Middle frontal gyrus (tissue), 1 donor: Measurements from ENCODE around the gene MAPK8.

ENCODE experiments used
- DNase-seq: peaks from one replicate; pipeline ENCODE4 v3.0.0-alpha.2; 2015; ENCODE audit warnings: low spot score; ENCODE audit errors: extremely low spot score

Gene MAPK8

DNA sequence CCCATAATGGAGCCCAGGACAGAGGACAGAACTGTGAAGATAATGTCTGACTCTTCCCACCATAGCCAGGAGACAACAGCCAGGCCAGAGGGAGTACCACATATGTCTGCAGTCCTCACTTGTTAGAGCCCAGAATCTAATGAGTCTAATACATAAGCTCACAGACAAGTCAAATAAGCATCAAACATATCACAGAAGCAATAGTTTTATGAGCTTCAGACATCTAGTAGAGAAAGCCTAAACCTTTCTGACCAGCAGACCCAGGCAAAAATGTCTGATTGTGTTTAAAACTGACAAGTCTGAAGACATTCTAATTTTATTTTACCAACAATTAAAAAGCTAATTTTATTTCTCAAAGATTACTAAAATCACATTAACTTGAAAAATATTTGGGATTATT is 75.5 kb downstream of the MAPK8 start:
- DNase-seq, result no peak

DNA sequence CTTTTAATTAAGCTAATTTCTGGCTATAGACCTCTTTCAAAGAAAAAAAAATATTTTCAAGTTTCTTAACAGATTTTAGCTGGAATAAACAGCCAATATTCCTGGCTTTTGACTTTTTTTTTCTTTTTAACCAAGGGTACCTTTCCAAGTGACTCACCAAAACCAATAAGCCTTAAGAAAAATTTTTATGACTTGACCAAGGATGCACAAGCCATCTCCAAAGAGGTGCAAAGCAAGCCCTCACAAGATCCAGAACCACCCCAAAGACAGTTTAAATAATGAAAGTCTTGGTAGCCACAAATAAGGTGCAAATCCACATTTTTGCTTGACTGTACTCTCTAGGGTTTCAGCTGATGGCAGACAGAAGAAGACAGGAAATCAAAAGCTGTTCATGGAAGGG is 76.5 kb downstream of the MAPK8 start:
- DNase-seq, result no peak

DNA sequence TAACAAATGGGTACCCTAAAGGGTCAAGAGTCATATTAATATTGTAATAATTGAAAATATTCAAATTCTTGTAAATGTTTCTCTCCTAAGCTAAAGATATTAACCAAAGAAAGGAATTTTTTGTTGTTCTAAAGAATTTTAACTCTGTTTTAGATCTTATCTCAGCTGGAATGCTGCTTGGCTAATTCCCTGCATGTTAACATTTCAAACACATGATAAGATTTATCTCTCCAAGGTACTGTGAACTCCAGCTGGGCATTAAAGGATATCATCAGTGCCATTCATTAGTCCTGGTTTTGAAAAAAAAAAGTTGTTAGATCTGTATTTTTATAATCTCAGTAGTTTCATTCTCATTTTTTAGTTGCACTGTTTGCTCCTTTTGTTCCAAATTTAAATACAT is 76.9 kb downstream of the MAPK8 start:
- no peak for DNase-seq

DNA sequence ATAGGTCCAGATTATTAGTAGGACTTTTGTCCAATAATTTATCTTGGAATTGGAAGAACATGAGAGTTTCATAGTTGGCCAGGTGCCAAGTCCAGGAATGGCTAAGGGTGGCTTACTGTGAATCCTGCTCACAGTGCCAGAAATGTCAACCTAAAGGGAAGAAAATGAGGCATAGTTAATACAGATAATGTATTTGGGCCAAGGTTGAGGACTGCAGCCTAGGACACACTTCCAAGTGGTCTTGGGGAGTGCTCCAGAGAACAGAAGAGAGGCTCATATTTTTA is 78.2 kb downstream of the MAPK8 start:
- no peak for DNase-seq

DNA sequence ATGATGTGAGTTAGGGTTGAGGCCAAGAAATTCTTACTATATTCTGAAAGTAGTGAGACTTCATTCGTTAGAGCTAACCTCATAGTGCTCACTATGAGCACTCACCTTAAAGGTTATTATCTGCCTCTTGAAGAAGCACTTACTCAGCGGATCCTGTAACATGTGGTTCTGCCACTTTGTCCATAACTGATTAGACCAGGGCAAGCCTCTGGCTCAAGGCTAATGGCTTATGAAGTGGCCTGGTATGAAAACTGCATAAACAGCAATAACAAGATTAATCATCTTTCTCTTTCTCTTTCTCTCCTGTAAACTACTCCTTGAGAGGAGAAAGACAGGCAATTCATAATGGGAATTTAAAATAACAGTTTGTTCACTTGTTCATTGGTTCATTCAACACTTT is 82.8 kb downstream of the MAPK8 start:
- no peak for DNase-seq

DNA sequence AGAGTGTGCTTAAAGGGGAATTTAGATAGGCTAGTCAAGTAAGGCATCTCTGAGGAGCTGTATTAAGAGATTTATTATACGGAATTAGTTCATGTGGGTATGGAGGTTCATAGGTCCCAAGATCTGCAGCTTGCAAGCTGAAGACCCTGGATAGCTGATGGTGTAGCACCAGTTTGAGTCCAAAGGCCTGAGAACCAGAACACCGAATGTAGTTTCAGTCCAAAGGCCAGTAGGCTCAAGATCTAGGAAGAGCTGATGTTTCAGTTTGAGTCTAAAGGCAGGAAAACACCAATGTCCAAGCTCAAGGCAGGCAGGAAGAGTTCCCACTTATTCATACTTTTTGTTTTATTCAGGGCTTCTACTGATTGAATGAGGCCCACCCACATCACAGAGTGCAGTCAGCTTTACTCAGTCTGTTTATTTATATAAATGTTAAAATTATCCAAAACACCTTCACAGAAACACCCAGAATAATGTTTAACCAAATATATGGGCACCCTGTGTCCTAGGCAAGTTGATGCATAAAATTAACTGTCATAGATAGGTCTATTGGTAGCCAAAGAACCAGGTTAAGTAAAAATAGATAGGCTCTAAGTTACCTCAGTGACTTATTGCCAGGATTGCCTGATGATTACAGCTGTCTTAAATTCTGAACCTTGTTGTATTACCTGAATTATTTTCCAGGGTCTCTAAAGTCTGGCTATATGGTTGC is 83.5 kb downstream of the MAPK8 start:
- DNase-seq, result no peak

DNA sequence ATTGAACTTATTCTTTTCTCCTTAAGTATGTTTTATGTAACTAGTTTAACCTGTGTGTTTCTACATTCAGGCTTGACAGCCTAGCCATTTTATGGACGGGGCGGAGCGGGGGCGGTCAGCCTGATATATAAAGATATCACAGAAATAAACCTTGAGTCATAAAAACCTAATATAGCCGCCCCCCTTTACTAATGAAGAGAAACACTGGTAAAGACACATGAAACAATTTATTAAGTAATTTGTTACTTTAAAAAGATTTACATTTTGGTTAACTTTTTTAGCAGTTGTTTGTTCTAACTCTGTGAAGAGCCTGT is 84.0 kb downstream of the MAPK8 start:
- DNase-seq, result no peak

DNA sequence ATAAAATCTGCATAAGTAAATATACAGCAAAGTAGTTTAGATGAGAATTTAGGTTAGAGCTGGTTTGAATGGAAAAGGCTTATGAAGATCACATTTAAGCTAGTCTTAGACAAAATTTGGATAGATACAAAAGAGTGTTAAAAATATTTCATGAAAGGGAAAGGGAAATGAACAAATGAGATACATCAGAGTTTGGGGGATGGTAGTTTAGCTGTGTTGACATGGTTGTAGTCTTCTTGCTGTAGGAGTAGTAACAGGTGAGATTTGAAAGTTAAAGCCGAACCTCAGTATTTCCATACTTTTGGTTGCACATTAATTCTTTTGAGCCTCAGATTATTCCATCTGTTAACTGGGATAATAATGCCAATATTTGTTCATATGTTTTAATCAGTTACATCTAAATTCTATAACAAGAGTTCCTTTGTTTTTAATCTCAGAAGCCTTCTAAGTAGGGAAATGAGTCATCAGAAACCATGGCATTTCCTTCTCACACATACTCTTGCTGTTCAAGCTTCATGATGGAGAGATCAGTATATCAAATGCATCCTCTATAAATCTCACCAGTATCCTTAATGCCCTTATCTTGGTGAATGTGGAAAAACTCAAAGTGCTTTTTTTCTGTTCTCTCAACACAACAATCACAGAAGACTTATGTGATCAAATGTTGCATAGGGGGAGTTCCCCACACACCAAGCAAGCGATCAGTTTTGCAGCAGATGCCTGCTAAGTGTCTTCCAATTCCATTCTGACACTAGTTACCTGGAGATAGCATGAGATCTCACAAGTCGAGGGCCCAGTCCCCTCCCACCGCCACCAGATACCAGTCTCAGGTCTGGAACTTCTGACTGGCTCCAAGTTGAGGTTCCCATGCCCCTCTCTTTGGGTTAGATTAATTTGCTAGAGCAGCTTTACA is 84.7 kb downstream of the MAPK8 start:
- DNase-seq, result no peak

DNA sequence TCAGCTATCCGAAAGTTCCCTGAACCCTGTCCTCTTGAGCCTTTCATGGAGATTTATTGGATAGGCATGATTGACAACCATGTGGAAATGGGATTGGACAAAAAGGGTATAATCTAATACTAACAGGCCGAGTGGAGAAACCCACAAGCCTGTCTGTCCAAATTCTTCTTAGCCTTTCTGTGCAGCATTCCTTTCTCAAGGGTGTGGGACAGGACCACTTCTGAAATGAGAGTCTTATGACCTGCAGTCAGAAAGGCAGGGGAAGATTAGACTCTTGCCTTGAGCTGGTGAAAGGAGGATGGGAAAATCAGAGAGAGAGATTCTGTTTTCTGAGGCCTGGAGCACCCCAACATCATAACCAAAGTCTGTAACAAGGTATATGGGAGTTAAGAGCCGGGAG is 85.5 kb downstream of the MAPK8 start:
- no peak for DNase-seq

DNA sequence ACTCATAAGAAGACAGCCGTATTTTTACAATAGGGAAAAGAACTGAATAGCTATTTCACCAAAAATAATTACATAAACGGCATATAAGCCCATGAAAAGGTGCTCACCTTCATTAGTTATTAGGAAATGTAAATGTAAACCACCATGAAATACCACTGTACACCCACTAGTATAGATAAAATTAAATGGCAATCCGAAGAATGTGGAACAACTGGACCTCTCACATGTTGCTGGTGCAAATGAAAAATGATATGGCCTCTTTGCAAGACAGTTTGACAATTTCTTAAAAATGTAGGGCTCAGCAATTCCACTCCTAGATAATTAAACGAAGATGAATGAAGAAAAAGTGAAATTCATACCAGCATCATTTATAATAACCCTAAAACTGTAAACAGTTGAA is 91.8 kb downstream of the MAPK8 start:
- no peak for DNase-seq

DNA sequence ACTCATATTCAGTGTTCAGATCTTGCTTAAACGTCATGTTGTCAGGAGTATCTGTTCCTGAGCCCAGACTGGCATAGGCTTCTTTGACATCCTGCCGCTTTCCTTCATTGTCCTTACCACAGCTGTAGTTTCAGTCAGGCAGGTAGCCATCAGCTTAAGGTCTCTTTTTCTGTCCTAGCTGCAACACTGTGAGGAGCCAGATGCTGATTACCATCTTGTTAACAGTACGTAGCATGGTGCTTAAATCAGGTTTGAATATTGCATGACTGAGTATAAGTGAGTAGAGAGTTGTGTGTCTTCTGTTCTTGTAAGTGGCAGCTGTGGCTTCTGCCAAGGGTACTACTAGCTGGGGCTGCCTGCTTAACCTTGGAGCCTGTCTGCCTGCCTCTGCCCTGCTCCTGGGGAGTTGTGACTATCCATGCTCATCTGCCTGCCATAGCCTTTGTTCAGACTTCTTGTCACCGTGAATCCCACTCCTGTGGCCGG is 92.6 kb downstream of the MAPK8 start:
- DNase-seq, result no peak

DNA sequence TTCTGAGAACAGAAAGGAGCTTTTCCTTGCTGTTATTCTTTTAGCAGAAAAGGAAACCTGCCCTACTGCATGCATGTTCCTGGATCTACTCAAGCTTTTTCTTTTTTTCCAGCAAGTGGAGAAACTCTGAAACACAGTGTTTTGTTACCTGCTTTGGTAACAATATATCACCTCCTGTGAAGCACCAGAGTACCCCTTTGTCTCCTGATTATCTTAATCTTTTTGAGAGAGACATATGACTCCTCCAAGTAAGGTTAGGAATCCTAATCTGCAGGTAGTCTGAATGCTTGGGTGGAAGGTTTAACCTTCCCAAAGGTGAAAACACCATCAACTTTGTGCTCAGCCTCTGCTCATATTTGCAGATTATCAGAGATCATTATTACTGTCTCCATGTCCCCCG is 93.1 kb downstream of the MAPK8 start:
- no peak for DNase-seq

DNA sequence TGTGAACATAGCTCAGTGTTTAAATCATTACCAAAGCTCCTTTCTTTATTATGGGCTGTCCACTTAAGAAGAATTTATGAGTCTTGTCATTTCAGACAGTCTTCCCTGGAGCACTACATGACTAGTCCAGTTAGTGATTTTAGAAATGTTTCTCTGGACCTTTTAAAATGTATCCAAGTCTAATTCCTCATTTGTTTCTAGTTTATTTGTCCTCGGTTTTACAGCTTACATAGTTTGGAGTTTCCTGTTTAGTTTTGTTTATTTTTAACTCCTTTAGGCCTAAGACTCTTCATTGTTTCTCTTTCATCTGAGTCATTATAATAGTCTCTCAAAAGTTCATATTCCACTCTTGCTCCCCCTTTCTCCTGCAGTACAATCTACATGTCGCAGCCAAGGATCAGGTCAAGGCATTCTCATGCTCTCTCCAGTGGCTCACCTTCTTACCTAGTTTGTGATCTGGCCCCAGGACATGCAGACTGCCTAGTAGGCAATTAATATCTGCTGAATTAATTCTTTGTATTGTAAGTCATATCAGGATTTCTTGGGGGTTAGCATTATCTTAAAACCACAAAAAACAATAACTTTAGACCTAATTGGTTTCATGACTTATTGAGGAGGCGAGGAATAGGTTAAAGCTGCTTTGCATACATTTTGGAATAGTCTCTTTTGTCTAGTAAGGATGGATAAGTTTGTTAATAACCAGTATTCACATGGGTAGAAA is 93.8 kb downstream of the MAPK8 start:
- DNase-seq, result no peak

DNA sequence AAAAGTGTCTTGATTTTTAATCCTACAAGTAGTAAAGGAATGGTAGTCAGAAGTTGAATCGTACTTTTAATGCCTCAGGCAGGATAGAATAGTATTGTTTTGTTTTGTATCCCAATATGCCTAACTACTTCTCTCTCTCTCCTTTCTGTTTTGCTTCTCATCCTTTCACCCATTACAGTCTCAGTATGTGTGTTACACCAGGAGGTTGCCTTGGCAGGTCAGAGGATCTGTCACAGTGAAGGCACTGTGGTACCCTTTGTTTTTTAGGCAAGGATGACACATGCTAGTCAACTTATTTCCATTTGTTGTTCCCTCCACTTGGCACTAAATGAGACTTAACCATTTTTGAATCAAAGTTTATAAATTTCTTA is 94.4 kb downstream of the MAPK8 start:
- DNase-seq, result no peak

DNA sequence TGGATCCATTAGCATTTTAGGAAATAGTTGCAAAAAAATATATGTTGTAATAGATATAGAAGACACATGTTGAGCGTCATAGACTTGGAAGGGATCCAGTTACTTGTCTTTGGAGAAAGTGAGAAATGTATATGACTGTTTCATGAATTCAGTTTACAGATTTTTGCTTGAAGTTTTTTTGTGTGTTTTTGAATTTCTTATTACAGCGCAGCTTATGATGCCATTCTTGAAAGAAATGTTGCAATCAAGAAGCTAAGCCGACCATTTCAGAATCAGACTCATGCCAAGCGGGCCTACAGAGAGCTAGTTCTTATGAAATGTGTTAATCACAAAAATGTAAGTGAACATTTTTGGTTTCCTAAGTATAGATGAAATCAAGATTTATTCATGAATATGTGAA is 98.2 kb downstream of the MAPK8 start:
- no peak for DNase-seq

DNA sequence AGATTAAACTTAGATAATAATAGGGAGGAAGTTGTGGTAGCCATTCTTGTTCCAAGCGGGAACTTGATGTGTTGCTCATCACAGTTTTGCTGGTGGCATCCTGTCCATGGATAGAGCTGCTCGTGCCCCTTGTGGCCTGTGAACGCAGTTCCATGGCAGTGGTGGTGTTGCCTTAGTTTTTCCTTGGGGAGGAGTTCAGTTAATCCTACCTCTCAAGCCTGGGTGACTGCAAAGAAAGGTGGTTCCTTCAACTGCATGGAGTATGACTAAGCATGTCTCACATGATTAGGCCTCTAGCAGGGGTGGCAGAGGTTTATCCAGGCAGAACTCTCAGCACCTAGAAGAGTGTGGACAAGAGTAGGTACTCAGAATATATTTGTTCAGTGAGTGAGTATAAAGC is 99.7 kb downstream of the MAPK8 start:
- no peak for DNase-seq

DNA sequence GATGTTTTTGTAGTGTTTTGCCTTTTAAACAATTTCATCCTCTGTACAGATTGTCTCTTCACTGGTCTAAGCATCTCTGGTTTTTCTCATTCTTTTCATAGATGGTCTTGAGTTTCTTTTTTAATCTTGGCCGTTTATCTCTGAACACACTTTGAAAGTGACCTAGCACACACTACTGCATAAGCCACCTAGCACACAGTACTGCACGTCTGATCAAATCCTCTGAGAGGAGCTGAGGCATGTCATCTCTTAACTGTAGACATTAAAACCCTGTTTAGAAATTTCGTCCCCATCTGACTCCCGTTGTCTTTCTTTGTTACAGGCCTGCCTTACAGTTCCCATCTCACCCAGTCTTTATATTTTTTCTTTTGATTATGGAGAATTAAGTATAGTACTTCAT is 100.2 kb downstream of the MAPK8 start:
- no peak for DNase-seq

DNA sequence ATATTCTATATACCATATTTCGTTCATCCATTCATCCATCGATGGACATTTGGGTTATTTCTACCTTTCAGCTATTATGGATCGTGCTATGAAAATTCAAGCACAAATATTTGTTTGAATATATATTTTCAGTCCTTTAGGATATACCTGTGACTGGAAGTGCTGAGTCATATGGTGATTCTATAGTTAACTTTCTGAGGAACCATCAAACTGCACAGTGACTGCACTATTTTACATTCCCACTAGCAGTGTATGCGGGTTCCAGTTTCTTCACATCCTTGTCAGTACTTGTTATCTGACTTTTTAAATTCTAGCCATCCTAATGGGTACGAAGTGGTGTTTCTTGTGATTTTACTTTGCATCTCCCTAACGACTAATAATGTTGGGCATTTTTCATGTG is 104.0 kb downstream of the MAPK8 start:
- DNase-seq, result no peak

DNA sequence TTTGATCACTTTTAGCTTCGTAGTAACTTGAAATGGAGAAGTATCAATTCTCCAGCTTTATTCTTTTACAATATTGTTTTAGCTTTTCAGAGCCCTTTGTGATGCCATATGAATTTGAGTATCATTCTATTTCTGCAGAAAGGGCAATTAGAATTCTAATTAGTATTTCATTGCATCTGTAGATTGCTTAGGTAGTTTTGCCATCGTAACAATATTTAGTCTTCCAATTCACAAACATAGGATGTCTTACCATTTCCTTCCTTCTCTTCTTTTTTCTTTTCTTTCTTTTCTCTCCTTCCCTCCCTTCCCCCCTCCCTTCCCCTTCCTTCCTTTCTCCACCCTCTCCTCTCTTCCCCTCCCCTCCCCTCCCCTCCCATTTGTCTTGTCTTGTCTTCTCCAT is 105.0 kb downstream of the MAPK8 start:
- DNase-seq, result no peak

DNA sequence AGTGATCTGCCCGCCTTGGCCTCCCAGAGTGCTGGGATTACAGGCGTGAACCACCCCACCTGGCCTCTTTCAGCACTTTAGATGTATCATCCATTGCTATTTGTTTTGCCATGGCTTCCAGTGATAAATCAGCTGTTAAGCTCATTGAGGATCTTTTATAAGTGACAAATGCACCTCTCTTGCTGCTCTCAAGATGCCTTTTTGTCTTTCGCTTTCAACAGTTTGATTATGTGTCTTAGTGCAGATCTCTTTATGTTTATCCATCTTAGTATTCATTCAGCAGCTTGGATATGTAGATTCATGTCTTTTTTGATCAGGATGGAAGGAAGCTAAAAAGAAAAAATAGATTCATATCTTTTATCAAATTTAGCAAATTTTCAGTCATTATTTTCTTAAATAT is 105.6 kb downstream of the MAPK8 start:
- no peak for DNase-seq

DNA sequence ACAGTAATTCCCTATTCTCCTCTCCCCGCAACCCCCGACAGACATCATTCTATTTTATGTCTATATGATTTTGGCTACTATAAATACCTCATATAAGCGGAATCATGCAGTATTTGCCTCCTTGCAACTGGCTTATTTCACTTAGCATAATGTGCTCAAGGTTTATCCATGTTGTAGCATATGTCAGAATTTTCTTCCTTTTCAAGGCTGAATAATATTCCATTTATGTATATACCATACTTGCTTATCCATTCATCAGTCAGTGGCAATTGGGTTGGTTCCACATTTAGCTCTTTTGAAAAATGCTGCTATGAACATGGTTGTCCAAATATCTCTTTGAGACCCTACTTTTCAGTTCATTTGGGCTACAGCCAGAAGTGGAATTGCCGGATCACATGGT is 106.5 kb downstream of the MAPK8 start:
- DNase-seq, result no peak

DNA sequence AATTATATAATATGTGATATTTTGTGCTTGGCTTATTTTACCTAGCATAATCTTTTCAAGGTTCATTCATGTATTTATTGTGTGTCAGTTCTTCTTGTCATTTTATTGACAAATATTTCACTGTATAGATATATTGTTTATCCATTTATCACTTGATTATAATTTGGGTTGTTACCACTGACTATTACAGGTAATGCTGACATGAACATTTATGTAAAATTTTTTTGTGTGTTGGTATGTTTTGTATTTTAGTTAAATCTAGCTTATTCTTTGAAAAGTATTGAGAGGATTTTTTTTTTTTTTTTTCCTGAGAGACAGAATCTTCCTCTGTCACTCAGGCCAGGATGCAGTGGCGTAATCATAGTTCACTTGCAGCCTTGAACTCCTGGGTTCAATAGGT is 107.7 kb downstream of the MAPK8 start:
- DNase-seq, result no peak

DNA sequence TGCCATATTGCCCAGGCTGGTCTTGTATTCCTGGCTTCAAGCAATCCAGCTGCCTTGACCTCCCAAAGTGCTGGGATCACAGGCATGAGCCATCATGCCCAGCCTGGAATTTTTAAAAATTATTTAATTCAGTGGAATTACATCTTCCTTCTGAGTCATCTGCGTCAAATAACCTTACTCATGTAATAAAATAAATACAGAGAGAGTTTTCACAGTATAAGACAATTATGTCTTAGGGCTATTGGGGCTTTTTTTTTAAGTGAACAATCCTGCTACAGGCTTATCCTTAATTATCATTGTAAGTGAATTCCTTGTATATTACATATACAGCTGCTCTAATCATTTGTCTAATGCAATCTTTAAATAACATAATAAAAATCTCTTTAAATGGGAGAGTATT is 108.3 kb downstream of the MAPK8 start:
- DNase-seq, result no peak
